ENCODE data around the gene KIF26B.

The KIF26B gene

DNA sequence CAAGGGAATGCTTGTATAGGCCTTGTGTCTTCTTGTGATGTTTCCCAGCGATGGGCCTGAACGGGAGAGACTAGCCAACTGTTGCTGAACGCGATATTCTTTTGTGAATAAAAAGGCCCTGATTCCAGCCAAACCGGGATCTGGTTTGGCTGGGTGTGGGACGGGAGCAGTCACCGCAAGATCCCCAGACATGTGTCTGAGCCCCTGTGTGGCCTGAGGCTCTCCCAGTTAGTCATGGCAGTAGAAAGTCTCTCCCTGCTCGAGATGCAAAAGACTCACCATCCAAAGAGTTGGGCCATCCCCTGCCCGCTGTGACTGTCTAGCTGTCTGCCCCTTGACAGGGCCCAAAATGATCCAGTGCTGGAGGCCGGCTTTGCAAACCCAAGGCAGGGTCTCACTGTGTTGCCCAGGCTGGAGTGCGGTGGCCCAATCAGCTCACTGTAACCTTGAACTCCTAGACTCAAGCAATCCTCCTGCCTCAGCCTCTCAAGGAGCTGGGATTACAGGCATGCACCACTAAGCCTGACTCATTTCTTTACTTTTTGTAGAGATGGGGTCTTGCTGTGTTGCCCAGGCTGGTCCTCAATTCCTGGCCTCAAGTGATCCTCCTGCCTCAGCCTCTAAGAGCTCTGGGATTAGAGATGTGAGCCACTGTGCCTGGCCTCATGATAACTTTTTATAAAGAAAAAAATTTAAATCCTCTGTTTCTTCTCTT, 56.4 kb downstream of the KIF26B start:
- no peak for FAIRE-seq

DNA sequence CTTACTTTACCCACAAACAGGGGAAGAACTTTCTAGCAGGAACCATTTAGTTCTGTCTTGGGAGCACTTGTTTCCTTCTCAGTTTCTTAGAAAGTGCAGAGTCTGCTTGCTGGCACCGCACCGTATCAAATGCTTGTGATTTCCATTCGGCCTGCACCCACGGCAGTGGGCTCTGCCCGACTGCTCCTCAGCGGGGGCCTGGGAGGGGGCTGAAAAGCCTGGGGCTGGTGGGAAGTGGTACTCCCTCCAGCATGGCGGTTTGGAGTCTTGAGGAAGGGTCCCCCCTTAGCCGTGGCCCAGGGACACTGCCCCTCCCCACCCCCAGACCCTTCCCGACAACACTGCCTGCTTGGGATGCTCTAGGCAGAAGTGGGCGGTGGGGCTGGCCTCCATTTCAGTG, 57.0 kb downstream of the KIF26B start:
- FAIRE-seq, result no peak

DNA sequence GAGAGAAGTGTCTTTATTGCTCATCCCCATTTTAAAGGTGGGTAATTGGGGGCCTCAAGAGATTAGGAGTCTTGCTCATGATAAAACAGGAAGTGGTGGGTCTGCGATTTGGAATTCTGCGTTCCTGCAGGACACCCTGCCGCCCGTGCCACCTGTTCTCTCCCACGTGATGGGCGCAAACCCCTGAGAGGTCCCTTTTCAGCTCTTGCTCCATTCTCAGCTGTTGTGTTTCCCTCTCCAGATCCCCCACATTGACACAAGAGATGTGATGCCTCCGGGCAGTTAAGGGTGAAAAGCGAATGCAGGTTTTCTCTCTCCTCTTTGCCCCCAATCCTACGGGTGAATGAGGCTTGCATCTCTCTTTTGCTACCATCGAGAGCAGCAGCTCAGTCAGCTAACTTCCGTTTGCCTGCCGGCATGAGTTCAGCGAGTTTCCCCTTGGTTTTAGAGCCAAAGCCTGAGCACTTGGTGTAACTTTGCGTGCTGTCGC, 57.5 kb downstream of the KIF26B start:
- FAIRE-seq, result no peak

DNA sequence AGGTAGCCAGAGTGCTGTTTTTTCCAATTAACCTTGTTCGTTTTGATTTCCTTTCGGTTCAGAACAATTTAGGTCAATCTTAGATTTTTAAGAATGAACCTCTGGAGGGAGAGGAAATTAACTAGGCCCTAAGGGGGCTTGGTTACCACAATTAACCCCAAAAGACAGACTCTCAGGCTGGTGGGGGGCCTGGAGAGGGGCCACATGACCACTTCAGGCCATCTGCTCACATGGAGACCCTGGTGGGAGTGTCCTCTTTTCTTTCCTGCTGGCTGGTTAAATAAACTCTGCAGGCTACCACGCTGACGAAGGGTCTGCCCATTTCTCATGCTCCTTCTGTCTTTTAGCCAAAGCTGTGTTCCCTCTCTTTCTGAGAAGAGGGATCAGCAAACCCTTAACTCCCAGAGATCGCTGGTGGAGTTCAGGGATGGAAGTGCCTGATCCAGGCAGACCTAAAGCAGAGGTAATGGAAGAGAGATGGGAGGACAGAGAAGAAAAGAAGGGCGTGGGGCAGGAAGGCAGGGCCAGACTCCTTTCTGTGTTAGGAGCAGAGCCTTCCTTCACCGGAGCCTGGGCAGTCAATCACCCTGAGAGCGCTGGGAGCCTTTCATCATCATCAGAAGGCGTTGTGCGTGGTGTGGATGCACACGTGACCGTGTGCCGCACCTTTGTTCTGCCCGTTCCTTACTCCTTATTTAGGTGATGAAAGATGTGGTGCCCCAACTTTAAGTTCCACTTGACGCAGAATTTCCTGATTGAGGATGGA, 58.5 kb downstream of the KIF26B start:
- FAIRE-seq, result no peak

DNA sequence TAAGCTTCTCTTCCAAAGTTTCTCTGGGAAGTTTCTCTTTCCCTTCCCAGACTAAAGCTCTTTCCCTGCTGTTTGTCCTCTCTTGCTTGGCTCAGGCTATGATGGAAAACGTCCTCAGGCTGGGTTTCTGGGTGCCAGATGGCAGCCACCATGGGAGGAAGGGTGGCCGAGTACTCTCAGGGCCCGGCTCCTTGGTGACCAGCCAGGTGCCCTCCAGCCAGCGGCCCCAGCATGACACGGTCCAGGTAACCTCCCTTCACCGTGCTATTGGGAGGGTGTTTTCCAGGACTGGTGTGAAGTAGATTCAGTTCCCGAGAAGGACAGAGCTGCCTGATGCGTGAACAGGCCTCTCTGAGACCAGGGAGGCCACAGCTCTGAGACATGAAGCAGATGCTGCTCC, 60.3 kb downstream of the KIF26B start:
- FAIRE-seq, result no peak

DNA sequence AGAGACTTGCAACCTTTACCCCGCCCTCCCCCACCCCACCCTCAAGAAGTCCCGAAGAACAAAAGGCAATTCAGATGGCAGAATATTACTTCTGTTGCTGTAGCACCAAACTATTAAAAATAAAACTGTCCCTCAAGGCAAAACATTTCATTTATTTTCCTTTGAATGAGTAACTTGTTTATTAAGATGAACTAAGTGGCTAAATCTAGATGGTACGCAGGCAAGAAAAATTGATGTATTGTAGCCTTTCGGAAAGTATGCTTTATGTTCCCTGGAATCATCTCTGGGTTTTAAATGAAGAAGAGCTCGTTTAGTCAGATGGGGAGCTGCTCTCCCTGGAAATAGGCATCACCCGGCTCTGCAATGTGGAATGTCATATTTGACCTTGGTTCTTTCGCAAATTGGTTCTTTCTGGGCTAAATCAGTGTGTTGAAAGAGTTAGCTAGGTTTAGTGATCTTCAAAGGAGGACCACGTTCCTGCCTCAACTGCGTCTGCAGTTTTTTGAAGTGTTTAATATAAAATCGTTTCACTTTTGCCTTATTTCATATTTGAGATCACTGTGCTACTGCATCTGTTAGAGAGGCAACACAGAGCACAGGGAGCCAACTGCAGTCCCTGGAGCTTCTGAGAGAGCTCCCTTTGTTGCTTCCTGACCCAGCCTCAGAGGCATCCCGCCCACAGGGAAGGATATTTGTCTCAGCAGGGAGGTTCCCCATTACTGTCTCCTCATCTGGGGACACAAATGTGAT, 61.8 kb downstream of the KIF26B start:
- FAIRE-seq, result no peak

DNA sequence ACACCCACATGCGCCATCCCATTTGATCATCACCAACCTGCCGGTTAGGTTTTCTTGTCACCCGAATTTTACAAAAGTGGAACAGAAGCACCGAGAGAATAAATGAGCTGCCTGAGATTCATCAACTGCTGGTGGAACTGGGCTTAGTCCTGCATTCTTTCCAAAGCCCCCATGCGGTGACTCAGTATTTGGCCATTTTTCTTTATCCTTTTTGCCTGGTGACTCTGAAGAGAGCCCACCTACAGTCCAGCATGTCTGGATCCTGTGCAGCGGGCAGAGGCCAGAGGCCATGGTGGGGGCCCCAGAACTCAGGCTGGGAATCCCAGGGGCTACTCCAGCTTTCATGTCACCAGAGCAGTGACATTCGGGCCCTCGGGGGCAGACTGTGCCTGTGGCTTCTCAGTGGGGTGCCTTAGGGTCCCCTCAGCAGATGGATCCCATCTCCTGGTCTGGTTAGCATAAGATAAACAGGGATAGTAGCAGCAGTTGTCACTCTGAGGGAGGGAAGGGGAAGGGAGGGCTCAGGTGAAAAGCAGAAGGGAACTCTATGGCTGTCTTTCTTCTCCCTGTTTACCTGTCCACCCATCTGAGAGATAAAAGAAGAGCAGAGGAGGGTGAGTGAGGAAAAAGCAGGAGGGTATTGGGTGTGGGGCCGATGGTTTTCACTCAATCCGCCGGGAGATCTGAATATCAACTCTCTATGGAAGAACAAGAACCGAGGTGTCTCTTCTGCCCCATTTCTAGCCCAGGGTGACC, 63.2 kb downstream of the KIF26B start:
- FAIRE-seq, result no peak

DNA sequence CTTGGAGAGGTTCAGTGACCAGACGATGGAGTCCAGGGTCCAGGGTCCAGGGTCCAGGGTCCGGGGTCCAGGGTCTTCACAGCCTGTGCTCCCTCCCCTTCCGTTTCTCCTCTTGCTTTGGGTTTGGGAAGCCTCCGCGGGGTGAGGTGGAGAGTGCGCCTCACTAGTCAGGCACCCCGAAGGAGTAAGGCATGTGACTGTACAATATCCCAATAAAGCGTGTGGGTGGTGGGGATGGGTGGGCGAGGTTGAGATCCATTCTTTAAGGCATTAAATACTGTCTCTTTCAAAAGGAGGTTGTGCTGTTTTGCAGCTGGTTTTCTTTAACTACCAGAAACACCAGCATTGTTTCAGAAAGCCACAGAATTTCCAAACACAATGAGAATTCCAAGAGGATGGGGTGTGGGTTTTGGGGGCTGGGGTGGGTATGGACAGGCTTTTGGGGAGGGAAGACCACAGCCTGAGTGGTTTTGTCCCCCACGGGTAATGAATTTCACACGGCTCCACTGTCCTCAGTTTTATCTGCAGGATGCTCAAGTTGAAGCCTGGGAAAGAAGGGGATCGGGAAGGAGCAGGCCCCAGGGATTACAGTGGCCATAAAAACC, 65.7 kb downstream of the KIF26B start:
- FAIRE-seq, result no peak

DNA sequence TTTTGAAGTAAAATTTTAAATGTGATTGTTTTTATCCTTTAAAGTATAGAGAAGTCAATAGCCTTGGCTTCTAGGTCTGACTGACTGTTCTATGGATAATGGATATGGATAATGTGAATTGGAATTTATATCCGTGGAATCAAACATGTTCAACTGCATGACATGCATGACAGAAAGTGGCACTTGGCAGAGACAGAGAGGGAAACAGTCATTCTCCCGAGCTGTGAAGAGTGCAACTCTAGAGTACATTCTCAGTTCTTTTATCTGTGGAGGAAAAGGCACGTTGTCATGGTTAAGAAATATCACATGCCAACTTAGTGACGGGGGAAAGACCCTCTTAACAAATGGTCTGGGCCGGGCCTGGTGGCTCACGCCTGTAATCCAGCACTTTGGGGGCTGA, 67.0 kb downstream of the KIF26B start:
- no peak for FAIRE-seq

DNA sequence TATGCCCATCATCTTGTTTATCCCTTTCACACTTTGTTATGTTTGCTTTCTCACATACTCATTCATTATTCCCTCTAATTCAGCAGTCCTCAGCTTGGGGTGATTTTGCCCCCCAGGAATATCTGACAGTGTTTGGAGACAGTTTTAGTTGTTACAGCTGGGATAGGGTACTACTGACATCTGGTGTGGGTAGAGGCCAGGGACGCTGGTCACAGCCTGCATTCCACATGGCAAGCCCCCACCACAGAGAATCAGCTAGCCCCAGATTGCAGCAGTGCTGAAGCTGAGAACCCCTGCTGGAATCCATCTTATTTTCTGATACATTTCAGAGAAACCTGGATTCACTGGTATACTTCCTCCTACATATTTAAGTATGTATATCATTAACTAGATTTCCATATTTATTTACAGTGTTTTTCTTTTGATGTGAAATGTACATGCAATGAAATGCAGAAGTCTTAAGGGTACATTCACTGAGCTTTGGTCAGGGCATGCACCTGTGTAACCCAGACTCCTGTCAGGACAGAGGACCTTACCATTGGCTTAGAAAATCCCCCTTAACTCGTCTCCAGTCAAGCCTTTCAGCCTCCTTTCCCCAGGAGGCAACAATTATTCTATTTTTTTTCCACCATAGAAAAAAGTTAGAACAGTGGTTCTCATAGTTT, 68.3 kb downstream of the KIF26B start:
- FAIRE-seq, result no peak

DNA sequence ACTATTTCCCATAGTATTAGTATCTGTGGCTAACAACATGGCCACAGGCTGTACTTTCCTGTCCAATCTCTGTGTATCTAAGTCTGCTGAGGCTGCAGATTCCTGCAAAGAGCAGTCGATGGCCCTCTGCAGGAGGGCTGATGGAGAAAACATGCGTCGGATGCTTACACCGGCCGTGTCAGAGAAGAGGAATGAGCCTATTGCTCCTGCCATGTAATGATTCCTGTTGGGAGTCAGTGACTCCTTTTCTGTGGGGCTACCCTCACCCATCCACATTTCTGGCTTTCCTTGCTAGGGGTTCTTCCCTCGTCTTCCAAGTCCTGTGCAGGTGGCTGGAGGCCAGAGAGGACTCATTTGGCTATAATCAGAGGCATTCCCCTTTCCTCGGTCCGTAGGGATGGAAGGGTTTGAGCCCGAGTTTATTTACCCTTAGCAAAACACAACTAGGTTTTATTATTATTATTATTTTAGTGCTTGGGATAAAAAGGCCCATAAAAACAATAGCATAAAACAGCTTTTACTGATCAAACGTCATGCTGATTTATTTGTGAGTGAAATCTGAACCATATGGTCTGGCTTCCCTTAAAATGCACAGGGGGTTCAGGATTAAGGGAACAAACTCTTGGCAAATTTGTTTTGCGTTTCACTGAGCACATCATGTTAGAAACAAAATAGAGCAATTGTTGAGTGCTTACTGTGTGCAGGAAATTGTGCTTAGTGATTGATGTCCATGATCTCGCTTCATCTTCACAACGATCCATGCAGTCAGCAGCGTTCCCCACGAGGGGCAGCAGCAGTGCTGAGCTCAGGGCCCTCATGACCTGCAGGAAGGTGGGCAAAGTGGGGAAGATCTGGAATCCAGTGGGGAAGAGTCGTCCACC, 70.8 kb downstream of the KIF26B start:
- no peak for FAIRE-seq

DNA sequence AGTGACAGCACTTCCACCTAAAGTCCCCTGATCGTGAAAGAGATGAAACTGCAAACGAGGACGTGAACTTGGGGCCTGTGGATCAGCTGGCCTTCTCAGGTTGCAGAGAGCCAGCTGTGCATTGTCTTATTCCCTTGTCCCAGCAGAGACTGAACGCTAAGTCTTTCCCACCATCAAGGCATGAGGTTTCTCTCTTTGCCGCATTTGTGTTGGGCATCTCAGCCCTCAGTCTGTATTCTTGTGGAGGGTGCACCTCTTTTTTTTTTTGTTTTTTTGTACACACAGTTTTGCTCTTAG, 71.4 kb downstream of the KIF26B start:
- FAIRE-seq, result no peak

DNA sequence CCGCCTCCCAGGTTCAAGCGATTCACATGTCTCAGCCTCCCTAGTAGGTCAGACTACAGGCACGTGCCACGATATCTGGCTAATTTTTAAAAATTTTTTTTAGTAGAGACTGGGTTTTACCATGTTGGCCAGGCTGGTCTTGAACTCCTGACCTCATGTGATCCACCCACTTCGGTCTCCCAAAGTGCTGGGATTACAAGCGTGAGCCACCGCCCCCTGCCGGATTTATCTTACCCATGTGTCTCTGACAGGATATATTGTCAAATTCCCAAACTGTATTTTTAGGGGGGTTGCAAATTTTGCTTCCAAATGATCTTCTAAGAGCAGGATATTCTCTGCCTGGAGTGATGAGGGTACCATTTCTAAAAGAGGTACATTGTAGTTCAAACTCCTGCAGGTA, 74.3 kb downstream of the KIF26B start:
- FAIRE-seq, result no peak

DNA sequence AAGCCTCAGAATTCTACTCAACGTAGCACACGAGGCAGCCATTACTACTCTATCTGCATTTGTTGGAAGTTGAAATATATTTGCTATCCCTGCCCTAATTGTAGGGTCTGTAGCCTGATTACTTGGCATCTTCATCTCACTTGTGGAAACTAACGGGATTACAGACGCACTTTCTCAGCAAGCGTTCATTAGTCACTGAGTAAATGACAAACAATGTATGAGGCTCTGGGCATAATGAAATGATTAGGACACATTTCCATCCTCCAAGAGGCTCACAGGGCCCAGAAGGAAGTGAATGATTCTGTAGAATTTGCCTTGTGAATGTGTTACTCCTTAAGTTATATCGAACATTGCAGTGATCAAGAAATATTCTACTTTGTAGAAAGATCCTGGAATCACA, 78.1 kb downstream of the KIF26B start:
- no peak for FAIRE-seq

DNA sequence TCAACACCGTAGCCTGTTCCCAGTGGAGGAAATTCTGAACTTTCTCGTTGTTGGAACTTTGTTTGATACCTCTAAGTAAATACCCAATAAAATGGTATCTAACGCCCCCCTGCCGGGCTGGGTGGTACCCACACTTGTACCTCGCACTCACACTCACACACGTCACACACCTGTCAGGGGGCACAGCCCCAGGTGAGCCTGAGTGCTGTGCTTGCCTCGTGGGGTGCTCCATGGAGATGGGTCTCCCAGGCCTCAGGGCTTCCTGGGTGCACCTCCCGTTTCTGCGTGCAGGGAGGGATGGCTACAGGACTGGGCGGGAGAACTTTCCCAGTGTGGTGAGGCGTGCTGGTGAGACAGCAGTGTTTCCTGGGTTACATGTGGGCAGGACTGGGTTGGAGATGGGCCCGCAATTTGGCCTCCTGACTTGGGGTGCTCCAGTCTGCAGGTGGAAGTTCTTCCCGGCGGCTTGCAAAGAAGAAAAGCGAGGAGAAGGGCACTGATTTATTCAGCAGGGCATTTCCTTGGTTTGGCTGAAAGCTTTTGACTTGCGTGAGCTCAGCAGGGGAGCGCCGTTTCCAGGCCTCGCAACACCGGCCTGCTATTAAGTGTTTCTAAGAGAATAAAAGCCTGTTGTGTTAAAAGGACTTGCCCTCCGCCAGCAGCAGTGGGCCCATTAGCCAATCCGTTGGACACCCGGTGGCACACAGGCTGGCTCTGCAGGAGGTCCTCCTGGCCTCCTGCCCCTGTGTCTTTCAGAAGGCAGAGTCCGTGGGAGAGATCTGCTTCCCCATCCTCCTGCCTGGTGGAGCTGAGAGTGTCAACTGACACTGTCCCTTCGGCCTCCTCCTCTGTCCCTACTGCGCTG, 79.7 kb downstream of the KIF26B start:
- FAIRE-seq, result no peak

DNA sequence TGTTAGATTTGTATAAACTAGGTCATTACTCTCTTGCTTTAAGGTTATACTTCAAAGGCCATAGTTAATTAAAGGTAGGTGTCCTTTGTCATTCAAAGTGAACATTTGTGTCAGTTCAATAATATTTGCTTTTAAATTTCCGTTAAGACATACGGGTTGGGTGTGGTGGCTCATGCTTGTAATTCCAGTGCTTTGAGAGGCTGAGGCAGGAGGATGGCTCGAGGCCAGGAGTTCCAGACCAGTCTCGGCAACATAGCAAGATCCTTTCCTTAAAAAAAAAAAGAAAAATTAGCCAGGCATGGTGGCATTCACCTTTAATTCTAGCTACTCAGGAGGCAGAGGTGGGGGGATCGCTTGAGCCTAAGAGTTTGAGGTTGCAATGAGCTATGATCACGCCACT, 80.4 kb downstream of the KIF26B start:
- no peak for FAIRE-seq

DNA sequence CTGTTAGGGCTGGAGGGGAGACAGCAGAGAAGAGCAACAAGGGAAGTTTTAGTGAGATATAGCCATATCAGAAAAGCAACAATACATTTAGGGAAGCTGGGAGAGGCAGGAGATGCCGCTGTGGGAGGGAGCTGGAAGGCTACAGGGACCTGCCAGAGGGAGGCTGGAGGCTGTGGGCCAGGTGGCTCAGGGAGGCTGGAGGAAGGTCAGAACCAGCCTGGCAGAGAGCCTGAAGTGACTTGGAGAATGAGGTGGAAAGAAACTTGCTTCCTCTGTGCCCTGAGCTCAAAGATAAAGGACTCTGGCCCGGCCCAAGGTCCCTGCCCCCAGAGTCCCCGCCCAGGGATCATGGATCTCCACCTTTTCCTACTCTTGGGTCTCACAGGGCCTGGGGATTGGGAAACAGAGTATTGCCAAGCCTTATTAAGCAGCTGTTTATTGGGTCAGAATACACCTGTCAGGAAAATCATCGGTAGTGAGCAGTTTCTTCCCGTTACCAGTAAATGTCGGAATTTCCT, 85.9 kb downstream of the KIF26B start:
- no peak for FAIRE-seq

DNA sequence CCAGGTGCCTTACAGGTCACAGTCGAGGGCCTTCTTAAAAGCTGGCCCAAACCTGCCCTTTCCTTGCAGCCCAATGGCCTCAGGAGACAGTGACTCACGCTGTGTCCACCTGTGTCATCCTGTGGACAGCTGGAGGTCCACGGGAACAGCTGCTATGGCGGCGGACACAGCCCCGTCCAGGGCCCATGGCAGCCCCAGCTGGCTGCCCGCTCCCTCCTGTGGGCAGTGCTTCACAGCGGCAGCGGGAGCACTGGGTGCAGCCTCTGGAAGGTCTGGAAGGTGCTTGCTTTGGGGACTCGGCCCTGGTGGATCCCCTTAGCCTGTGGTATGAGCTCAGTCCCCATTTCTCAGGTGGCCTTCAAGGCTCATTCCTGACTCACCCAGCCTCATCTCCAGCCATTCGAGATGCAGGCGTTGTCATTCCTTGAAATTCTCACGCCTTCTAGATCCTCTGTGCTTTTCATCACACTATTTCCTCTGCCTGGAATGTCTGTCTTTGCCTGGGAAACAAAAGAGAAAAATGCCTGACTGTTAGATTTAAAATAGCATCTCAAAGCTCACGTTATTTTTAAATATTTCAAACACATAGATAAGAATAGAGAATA, 86.8 kb downstream of the KIF26B start:
- no peak for FAIRE-seq

DNA sequence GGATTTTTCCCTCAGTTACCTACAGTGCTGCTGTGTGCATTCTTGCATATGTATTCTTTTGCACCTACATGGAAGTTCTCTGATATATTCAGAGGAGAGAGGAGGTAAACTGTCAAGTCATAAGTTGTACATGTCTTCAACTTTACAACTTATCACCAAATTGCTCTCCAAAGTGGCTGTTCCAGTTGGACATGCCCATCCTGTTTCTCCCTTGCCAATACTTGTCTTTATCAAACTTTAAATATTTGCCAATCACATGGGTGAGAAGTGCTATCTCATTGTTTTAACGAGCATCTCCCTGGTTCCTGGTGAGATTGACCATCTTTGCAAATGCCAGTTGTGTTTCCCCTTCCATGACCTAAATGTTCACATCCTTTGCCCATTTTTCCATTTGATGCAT, 88.2 kb downstream of the KIF26B start:
- no peak for FAIRE-seq
